Stimulated activated CD4-positive, alpha-beta T cell treated with anti-CD3 and anti-CD28 coated beads, Interleukin-1b, Interleukin-23, amount 100 ng/mL, for 4 hours (primary cell): ENCODE data around the gene ERRFI1.
"Not testable (repeated sequence)": the region's sequence is repeated elsewhere in the genome, so short reads cannot be mapped to it uniquely, and the experiment has no call there.

ENCODE experiments used
- DNase-seq, 2 donors: peaks; one replicate each; pipeline ENCODE4 v3.0.0-alpha.2; 2020; ENCODE audit warnings: low read depth in 2 of 2

The ERRFI1 gene, protein sequence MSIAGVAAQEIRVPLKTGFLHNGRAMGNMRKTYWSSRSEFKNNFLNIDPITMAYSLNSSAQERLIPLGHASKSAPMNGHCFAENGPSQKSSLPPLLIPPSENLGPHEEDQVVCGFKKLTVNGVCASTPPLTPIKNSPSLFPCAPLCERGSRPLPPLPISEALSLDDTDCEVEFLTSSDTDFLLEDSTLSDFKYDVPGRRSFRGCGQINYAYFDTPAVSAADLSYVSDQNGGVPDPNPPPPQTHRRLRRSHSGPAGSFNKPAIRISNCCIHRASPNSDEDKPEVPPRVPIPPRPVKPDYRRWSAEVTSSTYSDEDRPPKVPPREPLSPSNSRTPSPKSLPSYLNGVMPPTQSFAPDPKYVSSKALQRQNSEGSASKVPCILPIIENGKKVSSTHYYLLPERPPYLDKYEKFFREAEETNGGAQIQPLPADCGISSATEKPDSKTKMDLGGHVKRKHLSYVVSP

DNA sequence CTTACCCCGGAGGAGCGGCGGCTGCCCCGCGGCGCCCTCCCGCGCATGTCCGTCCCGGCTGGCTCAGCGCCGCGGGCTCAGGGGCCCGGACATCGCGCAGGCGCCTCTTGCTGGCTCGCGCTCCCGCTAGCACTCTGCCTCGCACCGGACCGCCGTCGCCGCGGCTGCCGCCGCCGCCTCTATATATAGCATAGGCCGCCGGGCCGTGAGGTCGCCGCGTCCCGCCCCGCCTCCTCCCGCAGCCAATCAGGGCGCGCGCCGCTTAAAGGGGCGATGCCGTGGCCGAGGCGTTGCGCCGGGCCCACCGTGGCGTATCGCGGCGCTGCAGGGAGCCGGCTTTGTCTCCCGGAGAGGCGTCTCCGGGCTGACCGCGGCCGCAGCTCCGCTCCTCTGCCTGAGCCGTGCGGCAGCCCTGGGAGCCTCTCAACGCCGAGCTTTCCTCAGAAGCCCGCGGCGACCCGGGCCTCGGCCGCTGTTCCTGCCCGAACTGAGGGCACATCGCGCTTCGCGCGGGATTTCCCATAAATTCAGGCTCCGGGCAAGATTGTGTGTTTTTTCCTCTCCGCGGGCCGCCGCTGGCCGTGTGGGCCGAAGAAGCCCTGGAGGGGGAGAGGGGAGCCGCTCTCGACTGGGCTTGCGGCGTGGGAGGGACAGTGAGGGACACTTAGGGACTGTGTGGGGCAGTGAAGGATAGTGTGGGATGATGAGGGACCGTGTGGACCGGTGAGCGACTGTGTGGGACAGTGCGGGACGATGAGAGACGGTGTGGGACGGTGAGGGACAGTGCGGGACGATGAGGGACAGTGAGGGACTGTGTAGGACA, at the start of gene ERRFI1:
ERRFI1 (minus strand) TSS at position 157 of the 823 bp plus-strand sequence. CDS start 10,690 bp downstream, outside the sequence.
- peak; percentile 77 to 86 for DNase-seq

- no peak for DNase-seq
Observed at GRCh38 chr1:8075511-8076051, 49.5 kb upstream of the ERRFI1 start.

DNA sequence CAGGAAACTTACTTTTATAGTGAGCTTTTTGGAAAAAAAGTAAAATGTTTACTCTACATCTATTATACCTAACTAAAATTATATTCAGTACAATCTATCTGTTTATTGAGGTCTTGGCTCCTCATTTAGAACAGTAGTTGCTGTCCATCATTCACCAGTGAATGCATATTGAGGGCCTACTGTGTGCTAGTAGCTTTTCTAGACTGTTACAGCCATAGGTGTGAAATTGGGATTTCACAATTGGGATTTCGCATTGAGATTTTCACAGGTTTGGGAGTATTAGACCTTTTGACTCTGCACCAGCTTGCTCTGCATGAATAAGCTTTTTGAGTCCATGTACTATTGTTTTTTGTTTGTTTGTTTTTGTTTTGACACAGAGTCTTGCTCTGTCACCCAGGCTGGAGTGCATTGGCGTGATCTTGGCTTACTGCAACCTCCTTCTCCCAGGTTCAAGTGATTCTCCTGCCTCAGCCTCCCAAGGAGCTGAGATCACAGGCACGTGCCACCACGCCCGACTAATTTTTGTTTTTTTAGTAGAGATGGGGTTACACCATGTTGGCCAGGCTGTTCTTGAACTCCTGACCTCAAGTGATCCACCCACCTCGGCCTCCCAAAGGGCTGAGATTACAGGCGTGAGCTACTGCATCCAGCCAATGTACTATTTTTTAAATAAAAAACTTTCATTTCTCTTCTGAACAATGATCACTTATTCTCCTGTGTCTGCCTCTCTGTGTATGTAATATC, 47.2 kb upstream of the ERRFI1 start:
- no peak for DNase-seq

DNA sequence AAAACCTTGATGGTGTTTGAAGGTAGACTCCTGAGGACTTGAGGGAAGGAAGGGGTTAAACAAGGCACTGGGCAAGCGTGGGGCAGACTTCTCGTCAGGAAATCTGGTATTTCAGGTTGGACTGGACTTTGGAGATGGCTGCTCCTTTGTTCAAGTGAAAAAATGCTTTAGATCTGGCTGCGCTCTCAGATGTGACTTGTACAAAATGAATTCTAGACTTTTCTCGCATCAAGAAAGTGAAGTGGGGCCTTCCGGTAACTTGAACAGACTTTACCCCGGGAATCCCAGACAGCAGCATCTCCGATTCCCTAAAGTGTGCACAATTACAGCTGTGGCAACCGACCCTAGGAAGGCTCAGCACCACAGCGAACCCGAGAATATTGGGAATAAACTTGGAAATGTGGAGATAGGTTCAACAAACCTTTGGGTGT, 44.3 kb upstream of the ERRFI1 start:
- DNase-seq: no peak

DNA sequence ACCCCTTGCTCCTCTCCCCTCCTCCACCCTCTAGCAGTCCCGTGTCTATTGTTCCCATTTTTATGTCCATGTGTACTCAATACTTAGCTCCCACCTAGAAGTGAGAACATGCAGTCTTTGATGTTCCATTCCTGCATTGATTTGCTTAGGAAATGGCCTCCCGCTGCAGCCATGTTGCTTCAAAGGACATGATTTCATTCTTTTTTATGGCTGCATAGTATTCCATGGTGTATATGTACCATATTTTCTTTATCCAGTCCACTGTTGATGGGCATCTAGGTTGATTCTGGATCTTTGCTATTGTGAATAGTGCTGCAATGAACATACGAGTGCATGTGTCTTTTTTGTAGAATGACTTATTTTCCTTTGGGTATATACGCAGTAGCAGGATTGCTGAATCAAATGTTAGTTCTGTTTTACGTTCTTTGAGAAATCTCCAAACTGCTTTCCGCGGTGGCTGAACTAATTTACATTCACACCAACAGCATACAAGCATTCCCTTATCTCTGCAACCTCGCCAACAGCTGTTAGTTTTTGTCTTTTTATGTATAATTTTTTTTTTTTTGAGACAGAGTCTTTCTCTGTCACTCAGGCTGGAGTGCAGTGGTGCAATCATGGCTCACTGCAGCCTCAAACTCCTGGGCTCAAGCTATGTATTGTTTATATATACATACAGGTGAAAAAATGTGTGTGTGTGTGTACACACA, 43.7 kb upstream of the ERRFI1 start:
- not testable (repeated sequence) for DNase-seq

- no peak for DNase-seq
Observed at GRCh38 chr1:8065369-8065768, 39.3 kb upstream of the ERRFI1 start.

- DNase-seq: no peak
Observed at GRCh38 chr1:8063298-8064036, 37.4 kb upstream of the ERRFI1 start.

GRCh38 chr1:8062861-8063260, 36.8 kb upstream of the ERRFI1 start:
- DNase-seq: no peak

DNA sequence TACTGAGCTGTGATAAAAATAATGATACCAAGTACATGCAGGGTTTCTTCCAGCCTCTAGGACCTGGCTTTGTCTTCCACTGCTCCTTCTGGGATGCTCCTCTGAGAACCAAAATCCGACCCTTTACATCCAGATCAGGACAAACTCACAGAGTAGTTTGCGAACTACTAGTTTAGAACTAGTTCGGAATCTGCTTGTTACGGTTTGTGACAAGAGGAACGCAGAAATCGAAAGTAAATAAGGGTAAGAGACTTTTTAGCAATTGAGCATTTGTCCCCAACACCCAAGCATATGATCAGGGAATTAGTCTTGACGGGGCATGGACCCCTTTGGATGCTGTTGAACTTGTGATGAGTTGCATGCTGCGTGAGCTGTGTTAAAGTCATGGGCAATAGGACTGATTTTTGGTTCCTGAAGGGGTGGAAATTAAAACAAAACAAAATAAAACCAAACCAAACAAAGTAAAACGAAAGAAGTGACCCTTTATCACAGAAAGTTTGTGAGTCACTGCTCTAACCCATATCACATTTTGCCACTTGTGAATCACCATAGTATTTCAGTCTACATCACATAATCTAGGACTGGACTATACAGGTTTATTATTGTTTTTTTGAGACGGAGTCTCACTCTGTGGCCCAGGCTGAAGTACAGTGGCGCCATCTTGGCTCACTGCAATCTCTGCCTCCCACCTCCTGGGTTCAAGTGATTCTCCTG, 35.7 kb upstream of the ERRFI1 start:
- DNase-seq: no peak

DNA sequence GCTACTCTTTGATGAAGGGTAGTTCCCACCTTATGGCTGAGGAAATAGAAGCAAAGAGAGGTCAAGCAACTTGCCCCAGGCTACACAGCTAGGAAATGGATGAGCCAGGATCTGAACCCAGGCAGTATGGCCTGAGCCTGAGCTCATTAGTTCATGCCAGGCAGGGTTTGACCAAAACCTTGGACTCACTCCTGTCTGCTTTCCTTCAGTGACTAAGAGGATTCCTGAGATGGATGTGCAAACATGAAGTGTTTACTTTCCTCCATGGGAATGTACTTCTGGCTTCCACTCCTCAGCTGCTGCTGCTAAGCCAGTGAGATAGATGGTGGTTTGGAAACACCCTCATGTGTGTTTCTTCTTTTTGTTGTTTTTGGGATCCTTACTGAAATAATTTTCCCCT, 35.1 kb upstream of the ERRFI1 start:
- no peak for DNase-seq

DNA sequence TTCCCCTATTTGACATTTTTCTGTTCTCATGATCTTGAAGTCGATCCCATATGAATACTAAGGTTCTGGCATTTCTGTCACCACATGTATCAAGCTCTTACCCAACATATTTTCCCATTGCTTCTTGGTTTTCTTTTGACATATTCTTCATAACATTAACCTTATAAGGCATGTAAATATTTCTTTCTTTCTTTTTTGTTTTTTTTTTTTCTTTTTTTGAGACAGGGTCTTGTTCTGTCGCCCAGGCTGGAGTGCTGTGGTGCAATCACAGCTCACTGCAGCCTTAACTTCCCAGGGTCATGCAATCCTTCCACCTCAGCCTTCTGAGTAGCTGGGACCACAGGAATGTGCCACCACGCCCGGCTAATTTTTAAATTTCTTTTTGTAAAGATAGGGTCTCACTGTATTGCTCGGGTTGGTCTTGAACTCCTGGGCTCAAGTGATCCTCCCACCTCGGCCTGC, 33.1 kb upstream of the ERRFI1 start:
- no peak for DNase-seq

DNA sequence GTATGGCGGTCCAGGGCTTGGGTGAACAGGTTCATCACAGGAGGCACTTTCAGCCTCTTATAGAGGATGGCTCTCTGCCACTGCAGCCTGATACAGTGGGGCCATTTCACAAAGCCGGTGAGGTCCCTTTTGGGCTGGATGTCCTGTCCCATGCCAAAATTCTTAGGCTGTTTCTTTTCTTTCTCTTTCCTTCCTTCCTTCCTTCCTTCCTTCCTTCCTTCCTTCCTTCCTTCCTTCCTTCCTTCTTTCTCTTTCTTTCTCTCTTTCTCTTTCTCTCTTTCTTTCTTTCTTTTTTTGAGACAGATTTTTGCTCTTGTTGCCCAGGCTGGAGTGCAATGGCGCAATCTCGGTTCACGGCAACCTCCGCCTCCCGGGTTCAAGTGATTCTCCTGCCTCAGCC, 31.7 kb upstream of the ERRFI1 start:
- not testable (repeated sequence) for DNase-seq

DNA sequence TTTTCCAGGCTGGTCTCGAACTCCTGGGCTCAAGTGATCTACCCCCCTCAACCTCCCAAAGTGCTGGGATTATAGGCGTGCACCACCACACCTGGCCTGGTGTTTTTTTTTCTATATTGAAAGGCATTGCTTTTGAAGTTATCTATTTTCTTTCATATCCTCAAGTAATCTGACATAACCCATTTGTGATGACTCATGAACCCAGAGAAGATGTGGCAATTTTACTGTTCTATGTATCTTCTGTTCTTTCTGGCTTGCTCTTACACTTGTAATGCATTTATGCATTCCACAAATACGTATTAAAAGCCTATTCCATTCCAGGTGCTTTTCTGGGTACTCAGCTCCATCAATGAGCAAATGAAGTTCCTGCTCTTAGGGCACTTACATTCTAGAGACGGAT, 29.9 kb upstream of the ERRFI1 start:
- DNase-seq: no peak

DNA sequence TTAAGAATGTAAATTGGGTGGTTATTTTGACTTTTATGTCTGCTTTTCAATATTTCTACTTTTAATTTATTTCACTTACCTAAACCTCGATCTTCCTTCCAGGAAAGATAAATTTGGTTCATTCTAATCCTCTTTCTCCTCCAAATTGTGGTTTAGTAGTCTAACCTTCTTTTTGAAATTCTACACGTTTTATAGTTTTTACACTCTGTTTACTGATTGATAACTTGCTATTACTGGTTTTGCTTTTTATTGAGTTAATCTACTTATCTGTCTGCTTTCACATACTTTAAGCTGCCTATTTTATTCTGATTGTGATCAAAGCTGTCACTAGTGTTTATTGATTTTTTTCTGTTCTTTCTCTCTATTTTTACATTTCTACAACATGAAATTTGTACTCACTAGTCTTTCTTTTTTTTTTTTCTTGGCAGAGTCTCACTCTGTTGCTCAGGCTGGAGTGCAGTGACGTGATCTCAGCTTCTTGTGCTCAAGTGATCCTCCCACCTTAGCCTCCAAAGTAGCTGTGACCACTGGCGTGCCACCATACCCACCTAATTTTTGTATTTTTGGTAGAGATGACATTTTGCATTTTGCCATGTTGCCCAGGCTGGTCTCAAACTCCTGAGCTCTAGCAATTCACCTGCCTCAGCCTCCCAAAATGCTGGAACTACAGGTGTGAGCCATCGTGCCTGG, 27.9 kb upstream of the ERRFI1 start:
- DNase-seq: no peak

GRCh38 chr1:8051650-8052049, 25.5 kb upstream of the ERRFI1 start:
- no peak for DNase-seq

- DNase-seq: not testable (repeated sequence)
Observed at GRCh38 chr1:8049229-8049628, 23.1 kb upstream of the ERRFI1 start.

DNA sequence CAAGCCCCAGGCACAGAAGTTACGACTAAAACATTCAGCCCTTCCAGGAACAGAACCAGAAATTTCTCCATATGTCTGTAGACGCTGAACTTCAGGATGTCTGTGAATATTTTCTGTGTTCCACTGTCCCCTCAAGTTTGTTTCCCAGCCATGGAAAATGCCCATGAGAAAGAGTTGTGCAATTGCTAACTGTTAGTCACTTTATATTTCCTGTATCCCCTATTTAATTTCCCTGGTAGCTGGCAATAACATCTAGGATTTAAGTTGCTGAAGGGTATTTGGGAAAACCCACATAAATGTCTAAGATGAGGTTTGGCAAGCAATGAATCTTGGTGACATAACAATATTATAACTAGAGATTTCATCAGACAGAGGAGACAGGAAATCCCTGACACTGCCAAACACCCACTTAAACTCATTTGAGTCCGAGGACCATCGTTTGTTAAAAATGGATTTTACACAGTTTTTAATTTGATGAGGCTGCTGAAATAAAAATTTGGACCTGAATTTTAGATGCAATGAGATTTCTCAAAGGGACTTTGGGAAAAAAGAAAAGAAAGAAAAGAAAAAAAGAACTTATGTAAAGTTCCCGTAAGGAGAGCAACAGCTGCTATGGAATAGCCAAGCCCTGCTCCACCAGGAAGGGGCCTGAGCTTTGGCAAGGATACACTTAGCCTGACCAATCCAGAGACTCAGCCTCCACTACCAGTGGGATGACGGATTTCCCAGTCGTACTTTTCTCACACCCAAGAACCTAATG, 21.8 kb upstream of the ERRFI1 start:
- DNase-seq: no peak

GRCh38 chr1:8047112-8047511, 21.0 kb upstream of the ERRFI1 start:
- DNase-seq: no peak
